NCI-H2029 treated with DMSO at 0.1 percent for 48 hours (cell line): Measurements from ENCODE around the gene TMEM243.
"Not testable (repeated sequence)": the region's sequence is repeated elsewhere in the genome, so short reads cannot be mapped to it uniquely, and the experiment has no call there.

Experiments
- DNase-seq: peaks from one replicate; lab custom pipeline; 2025; lab: John Stamatoyannopoulos, UW

The TMEM243 gene

DNA sequence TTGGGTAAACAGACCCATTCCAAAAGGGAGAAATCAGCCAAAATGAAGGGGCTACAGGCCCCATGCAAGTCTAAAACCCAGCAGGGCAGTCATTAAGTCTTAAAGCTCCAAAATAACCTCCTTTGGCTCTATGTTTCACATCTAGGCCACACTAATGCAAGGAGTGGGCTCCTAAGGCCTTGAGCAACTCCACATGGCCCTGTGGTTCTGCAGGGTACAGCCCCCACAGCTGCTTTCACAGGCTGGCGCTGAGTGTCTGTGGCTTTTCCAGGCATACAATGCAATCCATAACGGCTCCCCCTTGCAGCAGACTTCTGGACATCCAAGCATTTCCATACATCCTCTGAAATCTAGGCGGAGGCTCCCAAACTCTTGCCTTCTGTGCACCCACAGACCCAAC, 9.0 kb downstream of the TMEM243 start:
- no peak for DNase-seq

DNA sequence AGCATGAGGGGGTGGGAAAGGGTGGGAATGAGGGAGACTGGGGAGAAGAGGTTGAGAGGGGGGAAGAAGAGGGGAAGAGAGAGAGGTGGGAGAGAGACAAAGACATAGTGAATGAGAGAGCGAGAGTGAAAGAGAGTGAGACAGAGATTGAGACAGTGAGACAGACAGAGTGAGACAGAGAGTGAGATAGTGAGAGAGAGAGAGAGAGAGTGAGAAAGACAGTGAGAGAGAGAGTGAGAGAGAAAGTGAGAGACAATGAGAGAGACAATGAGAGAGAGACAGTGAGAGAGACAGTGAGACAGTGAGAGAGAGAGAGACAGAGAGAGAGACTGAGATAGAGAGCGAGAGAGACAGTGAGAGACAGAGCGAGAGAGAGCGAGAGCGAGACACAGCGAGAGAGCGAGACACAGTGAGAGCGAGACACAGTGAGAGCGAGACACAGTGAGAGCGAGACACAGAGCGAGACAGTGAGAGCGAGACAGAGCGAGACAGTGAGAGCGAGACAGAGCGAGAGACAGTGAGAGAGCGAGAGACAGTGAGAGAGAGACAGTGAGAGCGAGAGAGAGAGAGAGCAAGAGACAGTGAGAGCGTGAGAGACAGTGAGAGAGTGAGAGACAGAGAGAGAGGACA, 10.1 kb downstream of the TMEM243 start:
- no peak for DNase-seq

DNA sequence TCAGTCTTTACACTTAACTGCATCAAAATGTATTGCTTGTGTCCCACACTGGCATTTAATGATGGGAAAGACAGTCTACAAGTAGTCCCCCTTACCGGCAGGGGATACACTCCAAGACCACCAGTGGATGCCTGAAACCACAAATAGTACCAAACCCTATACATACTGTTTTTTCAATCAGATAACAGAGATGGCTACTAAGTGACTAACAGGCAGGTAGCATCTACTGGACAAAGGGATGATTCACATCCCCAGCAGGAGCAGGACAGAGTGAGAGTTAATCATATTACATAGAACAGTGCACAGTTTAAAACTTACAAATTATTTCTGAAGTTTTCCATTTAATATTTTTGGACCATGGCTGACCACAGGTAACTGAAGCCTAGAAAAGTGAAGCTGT, 13.2 kb downstream of the TMEM243 start:
- no peak for DNase-seq

DNA sequence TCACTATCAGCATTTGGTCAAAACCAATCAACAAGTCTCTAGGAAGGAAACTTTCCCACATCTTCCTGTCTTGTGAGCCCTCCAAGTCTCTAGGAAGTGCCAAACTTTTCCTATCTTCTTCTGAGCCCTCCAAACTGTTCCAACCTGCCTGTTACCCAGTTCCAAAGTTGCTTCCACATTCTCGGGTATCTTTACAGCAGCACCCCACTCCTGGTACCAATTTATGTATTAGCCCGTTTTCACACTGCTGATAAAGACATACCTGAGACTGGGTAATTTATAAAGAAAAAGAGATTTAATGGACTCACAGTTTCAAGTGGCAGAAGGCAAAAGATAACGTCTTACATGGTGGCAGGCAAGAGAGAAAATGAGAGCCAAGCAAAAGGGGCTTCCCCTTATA, 13.8 kb downstream of the TMEM243 start:
- not testable (repeated sequence) for DNase-seq

DNA sequence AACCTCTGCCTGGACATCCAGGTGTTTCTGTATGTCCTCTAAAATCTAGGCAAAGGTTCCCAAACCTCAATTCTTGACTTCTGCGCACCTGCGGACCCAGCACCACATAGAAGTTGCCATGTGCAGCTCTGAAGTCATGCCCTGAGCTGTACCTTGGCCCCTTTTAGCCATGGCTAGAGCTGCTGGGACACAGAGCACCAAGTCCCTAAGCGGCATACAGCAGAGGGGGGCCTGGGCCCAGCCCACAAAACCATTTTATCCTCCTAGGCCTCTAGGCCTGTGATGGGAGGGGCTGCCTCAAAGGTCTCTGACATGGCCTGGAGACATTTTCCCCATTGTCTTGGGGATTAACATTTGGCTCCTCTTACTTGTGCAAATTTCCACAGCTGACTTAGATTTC, 14.6 kb downstream of the TMEM243 start:
- DNase-seq, result no peak

DNA sequence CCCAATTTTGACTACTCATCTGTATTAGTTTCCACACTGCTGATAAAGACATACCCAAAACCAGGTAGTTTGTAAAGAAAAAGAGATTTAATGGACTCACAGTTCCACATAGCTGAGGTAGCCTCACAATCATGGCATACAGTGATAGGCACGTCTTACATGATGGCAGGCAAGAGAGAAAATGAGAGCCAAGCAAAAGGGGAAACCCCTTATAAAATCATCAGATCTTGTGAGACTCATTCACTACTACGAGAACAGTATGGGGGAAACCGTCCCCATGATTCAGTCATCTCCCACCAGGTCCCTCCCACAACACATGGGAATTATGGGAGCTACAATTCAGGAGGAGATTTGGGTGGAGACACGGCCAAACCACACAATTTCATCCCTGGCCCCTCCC, 15.6 kb downstream of the TMEM243 start:
- not testable (repeated sequence) for DNase-seq

DNA sequence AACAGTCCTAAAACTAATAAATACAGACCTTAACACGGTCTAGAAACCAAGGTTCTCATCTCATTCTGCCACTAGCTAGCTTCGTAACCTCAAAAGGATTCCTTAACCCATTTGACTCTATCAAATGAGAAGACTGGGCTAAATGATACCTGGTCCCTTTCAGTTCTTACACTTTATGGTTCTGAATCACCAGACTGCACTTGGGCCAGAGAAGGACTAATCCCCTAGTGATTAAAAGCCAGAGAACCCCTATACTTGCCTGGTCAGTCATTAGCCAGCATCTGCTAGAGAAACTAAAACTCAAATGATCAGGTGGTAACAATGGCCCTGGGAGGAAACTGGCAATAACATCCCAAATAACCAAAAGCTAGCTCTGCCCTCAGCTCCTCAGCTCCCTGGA, 16.8 kb downstream of the TMEM243 start:
- DNase-seq, result no peak

DNA sequence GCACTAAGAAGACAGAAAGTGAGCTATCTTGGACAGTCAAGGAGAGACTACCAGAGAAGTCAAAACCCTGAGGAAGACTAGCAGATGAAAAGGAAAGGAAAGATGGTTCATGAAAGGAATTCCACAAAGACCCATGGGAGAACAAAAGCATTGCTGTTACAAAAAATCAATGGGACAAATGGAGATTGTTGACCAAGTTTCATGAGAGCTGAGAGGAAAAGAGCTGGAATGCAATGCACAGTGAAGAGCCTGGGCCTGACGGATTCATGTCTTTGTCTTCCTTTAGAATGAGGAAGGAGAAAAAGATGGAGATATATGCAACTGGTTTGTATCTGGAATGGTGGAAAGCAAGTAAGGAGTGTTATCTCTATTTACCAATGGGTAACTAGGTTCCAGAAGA, 17.3 kb downstream of the TMEM243 start:
- DNase-seq, result no peak

DNA sequence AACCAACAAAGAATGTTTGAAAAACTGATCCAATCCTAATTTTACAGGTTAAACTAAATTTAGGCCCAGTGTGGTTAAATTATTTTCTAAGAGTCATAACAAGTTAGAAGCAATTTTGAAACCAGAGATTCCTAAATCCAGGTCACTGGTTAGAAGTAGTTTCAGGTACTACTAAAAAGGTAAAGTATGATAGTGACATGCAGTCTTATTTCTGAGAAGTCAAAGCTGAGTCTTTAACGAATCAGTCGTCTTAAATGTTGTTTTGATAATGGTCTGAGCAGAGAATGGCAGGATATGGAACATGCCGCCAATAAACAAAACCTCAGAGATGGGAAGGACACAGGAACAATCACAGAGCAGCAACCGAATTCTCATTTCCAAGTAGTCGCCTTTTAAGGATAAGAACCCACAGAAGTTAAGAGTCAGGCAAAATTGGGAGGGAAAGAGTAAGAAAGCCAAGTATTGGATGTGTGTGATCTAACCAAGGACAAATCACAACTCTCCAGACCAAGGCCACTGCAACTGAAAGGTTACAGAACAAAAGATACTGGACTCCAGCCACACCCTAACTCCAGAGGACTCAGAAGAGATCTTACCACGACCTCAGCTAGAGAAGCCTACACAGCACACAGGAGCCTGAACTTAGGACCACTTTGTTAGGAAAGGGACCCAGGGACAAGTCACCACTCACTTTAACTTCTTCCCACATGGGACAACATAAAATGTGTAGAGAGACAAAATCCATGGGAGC, 19.7 kb downstream of the TMEM243 start:
- no peak for DNase-seq

DNA sequence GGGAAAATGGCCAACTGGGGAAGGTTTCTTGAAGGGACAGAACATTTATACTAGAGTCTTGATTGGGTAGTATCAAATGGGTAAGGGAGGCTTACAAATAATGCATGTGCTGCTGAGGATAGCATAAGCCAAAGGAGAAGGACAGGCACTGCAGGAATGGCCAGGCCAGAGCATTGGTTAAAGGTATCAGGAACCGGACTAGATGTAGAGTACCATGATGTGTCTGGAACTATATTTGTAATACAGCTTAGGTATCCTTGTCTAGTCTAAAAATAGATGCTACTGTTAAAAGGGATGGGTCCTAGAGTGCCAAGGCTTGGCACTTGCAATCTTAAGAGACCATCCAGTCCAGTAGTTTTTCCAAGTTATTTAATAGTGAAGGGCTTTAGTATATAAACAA, 20.3 kb downstream of the TMEM243 start:
- no peak for DNase-seq

DNA sequence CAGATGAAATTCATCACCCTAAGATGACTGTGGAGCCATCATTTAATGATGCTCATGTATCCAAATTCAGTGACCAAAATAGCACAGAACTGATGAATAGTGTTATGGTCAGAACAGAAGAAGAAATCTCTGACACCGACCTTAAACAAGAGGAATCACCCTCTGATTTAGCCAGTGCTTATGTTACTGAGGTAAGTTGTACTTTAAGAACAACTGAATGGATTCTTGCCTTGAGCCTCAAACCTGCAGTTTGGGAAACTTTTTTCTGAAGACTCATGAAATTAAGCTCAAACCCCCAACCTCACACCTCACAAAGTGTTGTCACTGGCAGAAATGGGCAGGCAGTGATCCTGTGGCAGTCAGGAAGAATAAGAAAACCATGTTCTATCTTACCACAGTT, 25.6 kb downstream of the TMEM243 start:
- no peak for DNase-seq

DNA sequence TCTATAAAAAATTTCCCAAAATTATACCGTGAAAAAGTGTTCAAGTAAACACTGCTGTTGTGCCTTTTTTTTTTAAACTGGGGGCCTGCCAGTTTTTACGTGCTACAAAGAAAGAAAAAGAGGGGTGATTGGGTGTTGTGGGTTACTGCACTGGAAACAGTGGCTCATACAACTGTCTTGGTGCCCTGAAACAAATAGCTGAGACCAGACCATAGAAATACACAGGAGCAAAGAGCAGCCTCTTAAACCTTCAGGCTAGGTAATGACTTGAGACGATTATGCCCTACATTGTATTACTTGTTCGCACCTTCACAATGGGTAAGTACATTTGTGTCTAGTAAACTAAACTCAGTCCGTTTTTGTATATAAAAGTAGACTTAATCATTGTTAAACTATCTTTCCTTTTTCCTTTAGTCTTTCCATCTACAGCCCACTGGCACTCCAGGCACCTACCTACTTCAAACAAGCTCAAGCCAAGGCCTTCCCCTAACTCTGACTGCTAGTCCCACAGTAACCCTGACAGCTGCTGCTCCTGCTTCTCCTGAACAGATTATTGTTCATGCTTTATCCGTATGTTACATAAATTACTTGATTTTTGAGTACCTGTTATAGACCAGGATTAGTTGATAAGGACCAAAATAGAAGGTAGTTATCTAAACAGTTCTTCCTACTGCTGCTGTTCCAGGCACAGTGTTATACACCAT, 26.6 kb downstream of the TMEM243 start:
- no peak for DNase-seq

DNA sequence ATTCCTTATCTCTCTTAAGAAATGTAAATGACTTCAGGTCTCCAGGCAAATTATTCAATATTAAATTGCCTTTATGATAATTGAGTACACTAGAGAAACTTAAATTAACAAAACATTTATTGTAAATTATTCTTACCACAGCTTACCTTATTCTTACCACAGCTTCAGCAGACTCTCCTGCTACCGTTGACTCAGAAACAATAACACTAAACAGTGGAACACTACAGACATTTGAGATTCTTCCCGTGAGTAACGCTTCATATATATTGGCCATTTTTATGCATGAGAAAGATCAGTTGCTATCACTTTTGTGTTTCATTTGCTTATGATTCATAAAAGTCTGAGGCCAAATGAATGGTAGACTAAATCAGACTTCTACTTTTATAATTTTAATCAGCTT, 28.7 kb downstream of the TMEM243 start:
- no peak for DNase-seq

DNA sequence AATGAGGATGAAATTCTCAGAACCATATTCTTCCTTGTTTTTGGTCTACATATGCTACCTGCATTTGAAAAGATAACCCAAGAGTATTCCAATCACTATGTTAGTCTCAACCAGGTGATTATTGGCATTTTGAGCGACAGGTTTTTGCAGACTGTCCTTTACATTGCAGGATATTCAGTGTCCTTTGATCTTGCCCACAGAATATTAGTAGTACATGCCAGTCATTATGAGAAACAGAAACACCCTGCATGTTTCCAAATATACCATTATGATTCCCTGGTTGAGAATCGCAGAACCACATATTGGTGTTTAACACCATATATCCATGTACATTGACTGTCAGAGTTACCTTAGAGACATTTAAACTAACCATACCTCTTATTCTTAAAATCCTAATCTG, 30.6 kb downstream of the TMEM243 start:
- no peak for DNase-seq

DNA sequence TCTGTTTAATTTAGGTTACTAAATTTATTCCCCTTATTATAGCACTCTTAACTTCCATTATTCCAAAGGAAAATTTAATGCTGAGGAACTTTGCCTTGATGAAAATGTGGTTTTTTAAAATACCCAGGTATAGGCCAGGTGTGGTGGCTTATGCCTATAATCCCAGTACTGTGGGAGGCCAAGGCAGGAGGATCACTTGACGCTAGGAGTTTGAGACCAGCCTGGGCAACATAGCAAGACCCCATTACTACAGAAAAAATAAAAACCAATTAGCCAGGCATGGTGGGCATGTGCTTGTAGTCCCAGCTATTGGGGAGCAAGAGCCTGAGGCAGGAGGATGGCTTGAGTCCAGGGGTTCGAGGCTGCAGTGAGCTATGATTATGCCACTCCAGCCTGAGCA, 32.4 kb downstream of the TMEM243 start:
- no peak for DNase-seq

DNA sequence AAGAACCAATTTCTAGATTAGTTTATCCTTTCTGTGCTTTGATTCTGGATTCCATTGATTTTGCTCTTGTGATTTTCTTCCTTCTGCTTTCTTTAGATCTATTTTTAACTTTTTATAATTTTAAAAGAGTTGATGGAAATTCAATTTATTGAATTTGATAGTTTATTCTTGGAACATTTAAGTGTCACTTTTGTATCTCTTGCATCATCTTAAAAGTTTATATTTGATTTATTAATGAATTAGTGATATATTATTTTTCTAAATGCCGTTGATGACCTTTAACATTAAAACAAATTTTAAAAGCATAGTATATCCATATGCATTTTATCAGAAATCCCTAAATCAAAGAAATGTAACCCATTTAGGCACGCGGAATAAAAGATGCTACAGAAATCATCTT, 40.4 kb downstream of the TMEM243 start:
- no peak for DNase-seq

DNA sequence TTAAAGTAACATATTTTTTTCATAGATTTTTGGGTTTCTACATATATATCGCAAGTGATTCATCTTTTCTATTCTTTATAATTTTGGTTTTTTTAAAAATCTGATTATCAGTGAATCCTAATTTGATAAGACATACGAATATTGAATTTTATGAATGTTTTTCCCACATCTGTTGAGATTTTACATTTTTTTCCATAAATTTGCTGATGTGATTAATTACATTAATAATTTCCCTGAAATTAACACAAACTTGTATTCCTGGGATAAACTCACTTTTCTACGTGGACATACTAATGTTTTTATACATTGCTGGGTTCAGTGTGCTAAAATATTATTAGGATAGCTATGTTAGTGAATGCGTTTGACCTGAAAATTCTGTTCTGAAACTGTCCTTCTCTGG, 41.2 kb downstream of the TMEM243 start:
- no peak for DNase-seq

DNA sequence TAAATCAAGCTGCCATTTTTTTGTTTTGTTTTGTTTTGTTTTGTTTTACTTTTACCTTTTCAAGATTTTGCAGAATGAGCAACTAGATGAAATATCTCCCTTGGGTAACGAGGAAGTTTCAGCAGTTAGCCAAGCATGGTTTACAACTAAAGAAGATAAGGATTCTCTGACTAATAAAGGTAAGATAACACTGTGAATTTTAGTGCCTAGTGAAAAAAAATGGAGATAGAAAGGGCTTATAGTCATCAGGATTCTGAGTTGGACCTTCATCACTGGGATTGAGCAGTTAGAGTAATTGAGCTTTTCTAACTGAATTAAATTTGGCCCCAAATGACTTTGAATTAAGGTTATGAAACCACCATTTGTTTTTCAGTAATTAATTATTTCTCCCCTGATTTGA, 46.1 kb downstream of the TMEM243 start:
- DNase-seq, result no peak

DNA sequence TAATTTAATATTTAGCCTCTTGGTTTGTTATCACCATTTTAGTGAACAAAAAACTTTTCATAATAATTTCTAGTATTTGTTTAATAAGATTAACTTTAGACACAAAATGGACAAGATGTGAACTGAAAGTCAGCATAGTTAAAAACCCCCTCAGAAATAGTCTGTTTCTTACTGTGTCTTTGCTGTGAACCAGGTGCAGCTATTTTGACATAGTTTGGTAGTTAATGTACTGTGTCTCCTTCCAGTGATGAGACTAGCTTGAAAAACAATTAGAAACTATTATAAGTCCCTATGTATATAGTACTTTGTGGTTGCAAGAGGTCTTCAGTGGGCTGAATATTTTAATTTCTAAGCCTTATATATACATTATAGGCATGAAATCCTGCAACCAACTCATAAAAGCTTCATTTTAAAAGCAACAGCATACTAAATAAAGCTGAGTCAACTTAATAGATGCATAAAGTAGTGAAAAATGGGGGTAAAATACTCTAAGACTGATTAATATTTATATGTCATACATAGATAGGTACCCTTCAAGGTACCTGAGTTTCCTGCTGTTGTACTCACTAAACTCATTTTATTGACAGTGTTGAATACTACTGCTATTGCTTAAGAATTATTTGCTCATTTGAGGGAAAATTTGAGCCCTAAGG, 48.1 kb downstream of the TMEM243 start:
- DNase-seq, result no peak

DNA sequence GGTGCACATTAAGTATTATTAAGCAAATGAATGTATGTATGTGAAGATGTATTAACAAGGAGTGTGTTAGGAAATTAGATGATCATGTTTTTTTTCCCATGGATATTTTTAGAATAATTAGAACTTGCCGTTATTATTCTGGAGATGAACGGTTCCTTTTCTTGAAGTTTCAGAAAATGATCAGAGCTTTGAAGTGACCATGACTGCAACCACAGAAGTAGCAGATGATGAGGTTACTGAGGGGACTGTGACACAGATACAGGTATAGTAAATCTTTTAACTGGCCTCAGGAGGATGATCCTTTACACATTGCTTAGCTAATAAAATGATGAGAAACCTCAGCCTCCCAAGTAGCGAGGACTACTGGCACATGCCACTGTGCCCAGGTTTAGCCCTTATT, 48.7 kb downstream of the TMEM243 start:
- DNase-seq, result no peak

DNA sequence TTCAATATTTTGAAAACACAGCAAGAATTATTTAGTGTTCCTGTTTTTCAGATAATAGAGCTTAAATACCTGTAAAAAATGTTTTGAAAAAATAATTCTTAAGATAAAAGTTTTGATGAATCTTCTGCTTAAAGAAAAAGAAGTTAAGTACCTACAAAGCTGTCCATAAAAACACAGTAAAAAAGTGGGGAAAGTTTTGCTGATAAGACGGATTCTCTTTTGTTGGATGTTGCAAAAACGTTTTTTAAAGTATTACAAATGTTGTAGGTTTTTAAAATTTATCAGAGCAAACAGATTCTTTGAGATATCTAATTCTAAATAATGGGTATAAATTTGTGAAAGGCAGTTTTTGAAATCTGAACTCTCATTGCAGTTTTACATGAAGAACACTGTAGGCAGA, 55.1 kb downstream of the TMEM243 start:
- no peak for DNase-seq

DNA sequence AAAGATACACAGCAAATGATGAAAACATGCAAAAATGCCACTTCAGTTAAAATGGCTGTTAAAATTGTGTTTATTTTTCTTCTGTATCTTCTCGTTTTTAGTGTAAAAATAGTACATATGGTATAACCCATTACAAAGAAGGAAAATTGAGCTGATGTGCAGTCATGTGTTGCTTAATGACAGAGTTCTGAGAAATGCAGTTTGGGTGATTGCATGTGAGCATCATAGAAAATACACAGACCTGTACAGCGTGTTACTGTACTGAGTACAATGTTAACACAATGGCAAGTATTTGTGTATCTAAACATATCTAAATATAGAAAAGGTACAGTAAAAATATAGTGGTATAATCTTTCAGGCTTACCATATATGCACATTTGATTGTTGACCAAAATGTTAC, 60.0 kb downstream of the TMEM243 start:
- DNase-seq, result no peak

DNA sequence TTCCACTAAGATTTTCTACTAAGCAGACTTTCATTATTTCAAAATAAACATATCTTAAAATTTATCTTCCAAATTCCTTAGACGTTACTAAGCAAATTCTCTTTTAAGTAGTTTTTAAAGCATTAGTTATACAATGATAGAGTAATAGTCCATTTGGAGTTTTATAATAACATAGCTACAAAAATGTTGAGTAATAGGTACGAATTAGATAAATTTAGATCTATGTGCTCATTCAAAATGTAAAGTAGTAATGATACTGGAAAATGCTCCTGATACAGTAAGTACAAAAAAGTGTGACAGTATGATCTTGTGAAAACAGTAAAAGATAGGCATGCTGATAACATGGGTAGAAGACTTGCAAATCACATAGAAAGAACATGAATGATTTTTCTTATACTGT, 62.8 kb downstream of the TMEM243 start:
- no peak for DNase-seq
